ENCODE data around the gene RCE1.

GRCh38 chr11:66835768-66836405 is 7.4 kb upstream of the RCE1 start:
- TF ChIP-seq CTCF (IDR thresholded peaks at IDR 0.05; ENCODE audit: poor library complexity) (no peak), EZH2phosphoT487 (IDR thresholded peaks at IDR 0.05; ENCODE audit: low read depth, severe bottlenecking, unreplicated experiment) (no peak)
